Iris pigment epithelial cell (primary cell): Measurements from ENCODE around the gene BRSK2.

Experiments
- DNase-seq: peaks from one replicate; pipeline ENCODE4 v3.0.0-alpha.2; 2011; ENCODE audit warnings: low read depth

Gene BRSK2

GRCh38 chr11:1375955-1376258 lies 13.8 kb upstream of the BRSK2 start:
- DNase-seq: no peak

GRCh38 chr11:1377231-1377780 lies 12.4 kb upstream of the BRSK2 start:
- DNase-seq: no peak

- DNase-seq: no peak
Observed at GRCh38 chr11:1381793-1382425, 7.8 kb upstream of the BRSK2 start.

GRCh38 chr11:1382429-1382828 lies 7.3 kb upstream of the BRSK2 start:
- no peak for DNase-seq

GRCh38 chr11:1382831-1383607 lies 6.7 kb upstream of the BRSK2 start:
- DNase-seq: peak; percentile 76

GRCh38 chr11:1384199-1384970 lies 5.3 kb upstream of the BRSK2 start:
- DNase-seq: peak; percentile 15

GRCh38 chr11:1387521-1387920 lies 2.2 kb upstream of the BRSK2 start:
- DNase-seq: no peak

- no peak for DNase-seq
Observed at GRCh38 chr11:1387961-1388762, 1.6 kb upstream of the BRSK2 start.

- DNase-seq: no peak
Observed at GRCh38 chr11:1388763-1389102, 1.0 kb upstream of the BRSK2 start.

GRCh38 chr11:1389103-1389931 lies 417 bp upstream of the BRSK2 start:
- DNase-seq: peak; percentile 96

GRCh38 chr11:1390569-1391164 lies 933 bp downstream of the BRSK2 start:
- DNase-seq: peak; percentile 17

- DNase-seq: no peak
Observed at GRCh38 chr11:1391165-1392075, 1.7 kb downstream of the BRSK2 start.

- DNase-seq: no peak
Observed at GRCh38 chr11:1392111-1392510, 2.4 kb downstream of the BRSK2 start.

- no peak for DNase-seq
Observed at GRCh38 chr11:1392561-1392960, 2.8 kb downstream of the BRSK2 start.

GRCh38 chr11:1393038-1393710 lies 3.4 kb downstream of the BRSK2 start:
- no peak for DNase-seq

GRCh38 chr11:1394936-1395772 lies 5.4 kb downstream of the BRSK2 start:
- no peak for DNase-seq

- DNase-seq: no peak
Observed at GRCh38 chr11:1395773-1396374, 6.1 kb downstream of the BRSK2 start.

GRCh38 chr11:1396375-1396841 lies 6.7 kb downstream of the BRSK2 start:
- DNase-seq: no peak
